Gastrocnemius medialis (tissue), 4 donors: ENCODE data around the gene TBX18.

Experiments used
- POLR2A ChIP-seq, 2 donors: fragments of 450-650 bp; IDR thresholded peaks; one replicate each; pipeline ENCODE4 v1.6.1; 2017; ENCODE audit warnings: antibody characterized with exemption in 2 of 2, mild to moderate bottlenecking in 2 of 2, moderate library complexity in 2 of 2
- TF ChIP-seq, protein P1 (sequence below), 5 experiments: fragments of 450-650 bp in 3 of 5; fragments of 200-600 bp in 2 of 5; sonication (generic) in 2 of 5; IDR thresholded peaks in 4 of 5; conservative IDR thresholded peaks in 1 of 5; 1 replicate in 4 of 5; 2 replicates in 1 of 5; pipeline ENCODE4 v1.5.1; 2016 to 2019; ENCODE audit warnings: antibody characterized with exemption in 5 of 5, mild to moderate bottlenecking in 3 of 5, moderate library complexity in 3 of 5

- TF ChIP-seq, protein P1, sequence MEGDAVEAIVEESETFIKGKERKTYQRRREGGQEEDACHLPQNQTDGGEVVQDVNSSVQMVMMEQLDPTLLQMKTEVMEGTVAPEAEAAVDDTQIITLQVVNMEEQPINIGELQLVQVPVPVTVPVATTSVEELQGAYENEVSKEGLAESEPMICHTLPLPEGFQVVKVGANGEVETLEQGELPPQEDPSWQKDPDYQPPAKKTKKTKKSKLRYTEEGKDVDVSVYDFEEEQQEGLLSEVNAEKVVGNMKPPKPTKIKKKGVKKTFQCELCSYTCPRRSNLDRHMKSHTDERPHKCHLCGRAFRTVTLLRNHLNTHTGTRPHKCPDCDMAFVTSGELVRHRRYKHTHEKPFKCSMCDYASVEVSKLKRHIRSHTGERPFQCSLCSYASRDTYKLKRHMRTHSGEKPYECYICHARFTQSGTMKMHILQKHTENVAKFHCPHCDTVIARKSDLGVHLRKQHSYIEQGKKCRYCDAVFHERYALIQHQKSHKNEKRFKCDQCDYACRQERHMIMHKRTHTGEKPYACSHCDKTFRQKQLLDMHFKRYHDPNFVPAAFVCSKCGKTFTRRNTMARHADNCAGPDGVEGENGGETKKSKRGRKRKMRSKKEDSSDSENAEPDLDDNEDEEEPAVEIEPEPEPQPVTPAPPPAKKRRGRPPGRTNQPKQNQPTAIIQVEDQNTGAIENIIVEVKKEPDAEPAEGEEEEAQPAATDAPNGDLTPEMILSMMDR (IDR thresholded peaks at IDR 0.05 in 4 of 5, conservative IDR thresholded peaks at IDR 0.05 in 1 of 5), result no peak
- no peak for TF ChIP-seq POLR2A (IDR thresholded peaks at IDR 0.05)
Observed at GRCh38 chr6:84811351-84811750, 47.0 kb upstream of the TBX18 start.
